Spleen (tissue), 7 donors: ENCODE data around the gene UCK2.

Source experiments
- POLR2A ChIP-seq, 3 donors: fragments of 450-650 bp; IDR thresholded peaks; one replicate each; pipeline ENCODE4 v1.5.1; 2017; ENCODE audit warnings: antibody characterized with exemption in 3 of 3, mild to moderate bottlenecking in 1 of 3
- TF ChIP-seq, protein P1 (sequence below), 11 experiments: fragments of 200-600 bp in 7 of 11; fragments of 450-650 bp in 4 of 11; sonication (generic) in 4 of 11; IDR thresholded peaks in 8 of 11; conservative IDR thresholded peaks in 3 of 11; 1 replicate in 7 of 11; 2 replicates in 4 of 11; pipeline versions ENCODE4 v1.4.0 to v1.8.0; 2016 to 2021; ENCODE audit warnings: antibody characterized with exemption in 11 of 11, inconsistent platforms in 4 of 11, mild to moderate bottlenecking in 1 of 11
- donor health status: DM: no; HTN: no; CAD: no; lungs with moderate emphysema.
- donor health status: DM: no; HTN: no; CAD: no.
- donor health status: DM: no; HTN: no; CAD: no.

DNA sequence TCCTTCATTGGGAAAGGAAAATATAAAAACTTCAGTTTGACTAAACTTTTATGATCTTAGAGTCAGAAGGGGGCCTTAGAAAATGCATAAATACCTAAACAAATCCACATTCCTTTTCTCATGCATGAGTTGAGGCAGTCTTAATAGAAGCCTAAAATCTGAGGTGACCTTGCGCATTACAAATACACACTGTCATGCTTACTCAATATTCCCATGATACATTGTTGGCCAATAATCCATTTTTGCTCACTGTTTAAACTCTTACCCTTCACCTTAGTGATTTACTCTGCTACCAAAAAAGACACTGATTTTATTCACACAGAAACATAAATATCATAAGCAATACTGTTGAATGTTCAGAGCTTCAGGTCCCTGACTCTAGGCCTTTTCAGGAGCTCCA, 39.7 kb upstream of the UCK2 start:
- TF ChIP-seq, protein P1, sequence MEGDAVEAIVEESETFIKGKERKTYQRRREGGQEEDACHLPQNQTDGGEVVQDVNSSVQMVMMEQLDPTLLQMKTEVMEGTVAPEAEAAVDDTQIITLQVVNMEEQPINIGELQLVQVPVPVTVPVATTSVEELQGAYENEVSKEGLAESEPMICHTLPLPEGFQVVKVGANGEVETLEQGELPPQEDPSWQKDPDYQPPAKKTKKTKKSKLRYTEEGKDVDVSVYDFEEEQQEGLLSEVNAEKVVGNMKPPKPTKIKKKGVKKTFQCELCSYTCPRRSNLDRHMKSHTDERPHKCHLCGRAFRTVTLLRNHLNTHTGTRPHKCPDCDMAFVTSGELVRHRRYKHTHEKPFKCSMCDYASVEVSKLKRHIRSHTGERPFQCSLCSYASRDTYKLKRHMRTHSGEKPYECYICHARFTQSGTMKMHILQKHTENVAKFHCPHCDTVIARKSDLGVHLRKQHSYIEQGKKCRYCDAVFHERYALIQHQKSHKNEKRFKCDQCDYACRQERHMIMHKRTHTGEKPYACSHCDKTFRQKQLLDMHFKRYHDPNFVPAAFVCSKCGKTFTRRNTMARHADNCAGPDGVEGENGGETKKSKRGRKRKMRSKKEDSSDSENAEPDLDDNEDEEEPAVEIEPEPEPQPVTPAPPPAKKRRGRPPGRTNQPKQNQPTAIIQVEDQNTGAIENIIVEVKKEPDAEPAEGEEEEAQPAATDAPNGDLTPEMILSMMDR (IDR thresholded peaks at IDR 0.05 in 8 of 11, conservative IDR thresholded peaks at IDR 0.05 in 3 of 11), result no peak
- no peak for TF ChIP-seq POLR2A (IDR thresholded peaks at IDR 0.05)
